GM19395 (cell line): Measurements from ENCODE around the gene NRDE2.
"Not testable (repeated sequence)": the region's sequence is repeated elsewhere in the genome, so short reads cannot be mapped to it uniquely, and the experiment has no call there.

Experiments used
- ATAC-seq: cut with Tn5 transposase; IDR thresholded peaks from one replicate; pipeline ENCODE4 v1.9.1; 2021; ENCODE audit warnings: mild to moderate bottlenecking, moderate library complexity; ENCODE audit not compliant: unreplicated experiment

NRDE2 gene

DNA sequence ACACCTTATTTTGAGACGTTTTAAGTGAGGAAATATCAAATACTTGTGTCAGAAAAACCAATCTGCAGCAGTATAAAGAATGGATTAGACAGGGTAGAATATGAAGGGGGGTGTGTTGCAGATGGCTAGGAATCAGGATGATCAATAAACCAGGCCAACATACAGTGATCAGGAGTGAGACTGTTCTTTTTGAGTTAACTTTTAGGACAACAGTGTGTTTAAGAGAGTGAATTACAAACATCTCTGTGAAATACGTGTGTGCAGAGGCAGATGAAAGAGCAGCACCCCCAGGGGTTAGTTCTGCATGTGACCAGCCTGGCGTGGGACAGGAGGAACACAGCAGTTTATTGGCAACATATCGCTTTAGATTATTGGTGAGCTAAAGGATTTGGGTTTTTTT, 10.6 kb upstream of the NRDE2 start:
- no peak for ATAC-seq

- no peak for ATAC-seq
These were observed 10.0 kb upstream of the NRDE2 start for GRCh38 chr14:90341784-90342183.

DNA sequence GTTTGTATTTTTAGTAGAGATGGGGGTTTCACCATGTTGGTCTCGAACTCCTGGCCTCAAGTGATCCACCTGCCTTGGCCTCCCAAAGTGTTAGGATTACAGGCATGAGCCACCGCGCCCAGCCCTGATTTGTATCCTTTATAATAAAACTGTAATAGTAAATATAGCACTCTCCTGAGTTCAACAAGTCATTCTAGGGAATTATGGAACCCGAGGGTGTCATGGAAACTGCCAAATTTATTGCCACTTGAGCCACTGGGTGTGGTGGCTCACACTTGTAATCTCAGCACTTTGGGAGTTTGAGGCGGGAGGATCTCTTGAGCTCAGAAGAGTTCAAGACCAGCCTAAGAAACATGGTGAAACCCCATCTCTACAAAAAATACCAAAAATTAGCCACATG, 9.5 kb upstream of the NRDE2 start:
- ATAC-seq, result not testable (repeated sequence)

DNA sequence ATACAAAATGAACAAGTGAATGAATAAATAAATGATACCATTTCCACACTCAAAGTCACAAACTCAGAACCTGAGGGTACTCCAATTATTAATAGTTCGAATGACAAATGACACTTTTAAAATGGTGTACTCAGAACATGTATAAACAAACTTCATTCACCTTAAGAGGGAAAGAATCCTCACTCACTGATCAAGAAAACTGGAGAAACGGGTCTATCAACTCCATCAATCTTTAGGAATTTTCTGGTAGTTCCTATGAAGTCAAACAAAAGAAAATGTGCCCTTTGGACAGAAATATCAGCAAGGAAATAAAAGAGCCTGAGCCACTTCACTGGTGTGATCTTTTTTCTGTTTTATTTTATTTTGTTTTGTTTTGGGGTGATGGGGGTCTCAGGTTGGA, 5.2 kb upstream of the NRDE2 start:
- no peak for ATAC-seq

GRCh38 chr14:90336401-90336800, 4.7 kb upstream of the NRDE2 start:
- no peak for ATAC-seq

GRCh38 chr14:90332271-90332584, 487 bp upstream of the NRDE2 start:
- peak; percentile 8 for ATAC-seq

DNA sequence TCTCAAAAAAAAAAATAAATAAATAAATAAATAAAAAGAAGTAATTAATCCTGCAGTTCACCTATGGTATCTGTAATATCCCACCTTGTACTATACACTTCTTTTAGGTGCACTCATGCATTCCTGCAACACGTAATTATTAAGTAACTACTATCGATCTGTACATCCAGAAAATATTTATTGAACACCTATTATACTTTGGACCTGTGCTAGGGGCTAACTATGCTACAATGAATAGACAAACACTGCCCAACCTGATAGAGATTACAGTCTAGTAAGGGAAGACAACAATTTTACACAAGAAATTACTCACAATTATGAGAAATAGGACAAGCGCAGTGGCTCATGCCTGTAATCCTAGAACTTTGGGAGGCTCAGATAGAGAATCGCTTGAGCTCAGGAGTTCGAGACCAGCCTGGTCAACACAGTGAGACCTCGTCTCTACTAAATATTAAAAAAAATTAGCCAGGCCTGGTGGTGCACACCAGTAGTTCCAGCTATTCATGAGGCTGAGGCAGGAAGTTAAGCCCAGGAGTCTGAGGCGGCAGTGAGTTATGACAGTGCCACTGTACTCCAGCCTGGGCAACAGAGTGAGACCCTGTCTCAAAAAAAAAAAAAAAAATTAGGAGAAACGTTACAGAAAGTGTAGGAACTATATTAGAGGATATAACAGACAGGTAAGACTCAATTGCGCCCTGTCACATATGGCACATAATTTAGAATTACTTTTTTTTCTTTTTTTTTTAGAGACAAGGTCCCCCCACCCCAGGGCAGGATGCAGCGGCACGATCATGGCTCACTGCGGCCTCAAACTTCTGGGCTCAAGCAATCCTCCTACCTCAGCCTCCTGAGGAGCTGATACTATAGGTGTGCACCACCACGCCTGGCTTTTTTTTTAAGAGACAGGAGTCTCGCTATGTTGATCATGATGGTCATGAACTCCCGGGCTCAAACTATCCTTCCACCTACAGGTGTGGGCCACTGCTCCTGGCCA, 1.2 kb downstream of the NRDE2 start:
- no peak for ATAC-seq

DNA sequence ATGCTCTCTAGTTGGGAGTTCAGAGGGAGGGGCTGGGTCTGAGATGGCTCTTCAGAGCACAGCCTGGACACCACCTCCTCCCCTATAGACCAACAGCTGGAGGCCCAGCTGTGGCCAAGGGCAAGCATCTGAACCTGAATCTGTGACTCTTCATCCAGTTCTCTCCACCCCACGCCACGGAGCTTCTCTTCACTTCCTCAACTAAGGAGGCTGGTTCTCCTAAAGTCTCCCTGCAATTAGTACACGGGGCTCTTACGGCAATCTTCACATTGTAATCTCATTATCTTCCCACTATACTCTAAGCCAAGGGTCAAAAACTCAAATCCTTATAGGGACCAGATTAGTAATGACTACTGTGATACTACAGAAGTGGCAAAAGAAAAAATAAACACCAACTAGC, 9.8 kb downstream of the NRDE2 start:
- no peak for ATAC-seq

- ATAC-seq, result no peak
These were observed 11.9 kb downstream of the NRDE2 start for GRCh38 chr14:90319634-90320541.

GRCh38 chr14:90319173-90319572, 12.6 kb downstream of the NRDE2 start:
- ATAC-seq, result no peak

DNA sequence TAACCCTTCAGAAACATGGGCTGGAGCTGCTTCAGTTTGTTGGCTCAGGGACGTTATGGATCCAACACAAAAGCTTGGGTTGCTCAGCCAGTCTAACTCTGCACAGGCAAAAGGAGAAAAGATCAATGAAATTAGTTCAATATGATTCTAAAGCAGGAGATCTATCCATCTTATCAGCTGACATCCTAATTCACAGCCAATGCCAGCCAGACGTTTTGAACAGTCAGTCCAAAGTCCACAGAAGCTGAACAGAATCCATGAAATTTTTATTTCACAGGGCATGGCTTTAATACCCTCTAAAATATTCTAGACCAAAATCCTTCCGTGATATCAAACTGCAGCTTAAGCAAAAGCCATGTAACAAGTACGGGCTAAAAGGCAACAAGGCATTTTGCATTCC, 13.7 kb downstream of the NRDE2 start:
- ATAC-seq, result no peak

DNA sequence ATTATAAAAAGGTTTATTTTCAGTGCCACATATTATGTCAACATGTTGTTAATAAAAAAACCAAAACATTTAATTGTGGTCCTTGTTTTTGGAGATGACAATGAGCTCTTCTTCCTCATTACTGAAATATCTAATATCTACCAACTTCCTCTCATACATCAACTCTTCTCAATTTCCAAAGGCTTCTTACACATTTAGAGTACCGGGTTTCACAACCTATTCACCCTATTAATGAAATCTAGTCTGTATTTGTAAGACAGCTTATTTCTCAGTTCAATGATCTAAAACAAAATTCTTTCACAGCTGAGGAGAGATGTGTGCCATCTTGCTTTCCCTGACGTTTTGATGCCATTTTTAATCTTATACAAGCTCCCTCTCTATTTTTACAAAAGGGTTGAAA, 14.5 kb downstream of the NRDE2 start:
- ATAC-seq, result no peak

DNA sequence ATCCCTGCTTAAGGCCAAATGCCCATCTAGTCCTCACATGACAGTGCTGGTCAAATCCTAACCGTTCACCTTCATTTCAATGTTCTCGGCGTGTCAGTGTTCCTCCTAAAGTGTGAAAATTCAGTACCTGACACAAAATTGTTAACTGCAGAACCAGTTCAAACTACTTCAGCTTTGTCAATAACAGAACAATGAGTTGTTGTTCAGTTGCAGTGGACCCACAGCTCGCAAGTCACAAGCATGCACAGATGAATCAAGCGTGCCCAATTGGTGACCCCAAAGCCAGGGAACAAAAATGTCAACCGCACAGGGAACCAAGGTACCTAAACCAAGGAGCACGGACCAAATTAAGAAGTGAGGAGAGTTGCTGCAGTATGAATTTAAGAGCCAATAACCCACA, 23.2 kb downstream of the NRDE2 start:
- ATAC-seq, result no peak

GRCh38 chr14:90305176-90305601, 26.6 kb downstream of the NRDE2 start:
- no peak for ATAC-seq

DNA sequence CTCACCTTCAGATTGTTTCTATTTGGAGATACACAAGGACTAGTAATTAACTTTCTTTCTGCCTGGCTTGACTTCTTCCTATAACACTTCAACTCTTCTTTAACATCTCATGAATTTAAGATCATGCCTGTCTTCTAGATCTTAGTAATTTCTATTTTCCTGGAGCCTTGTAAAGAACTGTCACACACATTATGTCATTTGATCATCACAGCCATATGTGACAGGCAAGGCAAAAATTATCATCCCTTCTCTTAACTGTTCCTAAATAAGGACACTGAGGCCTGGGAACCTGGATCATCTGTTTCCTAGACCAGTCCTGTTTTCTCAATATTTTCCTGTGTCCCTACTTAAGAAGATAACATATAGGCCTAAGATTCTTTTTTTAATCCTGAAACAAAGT, 27.2 kb downstream of the NRDE2 start:
- no peak for ATAC-seq

GRCh38 chr14:90303473-90303872, 28.3 kb downstream of the NRDE2 start:
- ATAC-seq, result no peak

DNA sequence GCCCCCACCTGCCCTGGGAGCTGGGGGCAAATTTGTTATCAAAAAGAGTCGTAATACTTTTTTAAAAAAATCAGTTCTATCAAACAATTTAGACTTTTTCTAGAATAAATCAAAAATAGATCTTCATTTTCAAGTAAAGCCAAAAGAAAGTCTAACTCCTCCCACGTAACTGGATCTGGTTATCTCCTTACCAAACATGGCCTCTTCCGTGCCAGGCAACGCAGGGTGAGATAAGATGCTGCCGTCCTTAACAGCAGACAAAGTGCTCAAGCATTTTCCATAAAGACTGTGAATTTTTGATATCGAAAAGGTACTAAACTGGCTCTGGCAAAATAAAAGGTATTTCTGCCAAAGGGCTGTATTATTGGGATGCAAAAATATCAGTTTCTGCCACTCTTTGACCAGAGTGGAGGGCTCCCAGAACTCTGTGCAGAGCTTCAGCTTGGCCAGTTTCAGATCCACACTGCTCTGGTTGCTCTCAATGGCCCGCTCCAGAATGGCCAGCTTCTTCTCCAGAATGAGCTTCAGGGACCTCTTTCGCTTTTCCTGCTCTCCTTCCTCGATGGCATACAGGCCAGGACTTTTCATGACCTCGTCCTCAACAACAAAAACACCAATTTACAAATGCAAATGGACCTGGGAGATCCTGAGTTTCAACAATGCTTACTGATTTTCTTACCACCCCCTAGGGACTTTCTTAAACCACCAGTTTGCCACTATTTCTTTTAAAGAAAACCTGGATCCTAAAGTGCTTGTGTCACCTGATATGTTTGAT, 29.0 kb downstream of the NRDE2 start:
- no peak for ATAC-seq

GRCh38 chr14:90301668-90302090, 30.1 kb downstream of the NRDE2 start:
- ATAC-seq, result no peak

GRCh38 chr14:90301122-90301521, 30.6 kb downstream of the NRDE2 start:
- ATAC-seq, result no peak

DNA sequence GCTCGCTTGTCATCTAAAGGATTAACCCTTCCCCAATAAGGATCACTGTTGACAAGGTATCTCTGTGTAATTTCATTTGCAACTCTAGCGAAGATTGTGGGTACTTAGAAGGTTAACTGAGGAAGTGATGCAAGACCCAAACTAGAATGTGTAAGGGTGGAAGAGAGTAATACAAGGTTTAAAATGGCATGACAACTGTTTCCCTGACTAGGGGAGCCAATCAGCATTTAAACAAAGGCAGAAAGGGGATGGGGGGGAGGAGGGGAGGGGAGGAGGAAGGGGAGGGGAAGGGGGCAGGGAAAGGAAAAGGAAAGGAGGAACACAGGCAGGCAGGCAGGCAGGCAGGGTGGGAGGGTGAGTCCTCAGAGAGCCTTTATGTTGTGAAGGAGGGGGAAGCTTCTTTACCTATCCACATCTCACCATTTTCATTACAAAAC, 31.1 kb downstream of the NRDE2 start:
- no peak for ATAC-seq

GRCh38 chr14:90299408-90299807, 32.3 kb downstream of the NRDE2 start:
- no peak for ATAC-seq
